Endodermal cell (in vitro differentiated cells): ENCODE data around the gene PAX5. TPM values are rescaled to one million over a fixed set of nuclear protein-coding genes. Genes with fewer than 3 reads are reported as not detected.

Experiments used
- DNase-seq: peaks from one replicate; pipeline ENCODE4 v3.0.0-alpha.2; 2017
- H3K27ac ChIP-seq: 2 replicates; pipeline ENCODE4 v1.5.1; 2013; ENCODE audit warnings: mild to moderate bottlenecking, low read depth, low read length, moderate library complexity
- H3K27me3 ChIP-seq: 2 replicates; pipeline ENCODE4 v1.6.1; 2013; ENCODE audit warnings: mild to moderate bottlenecking, low read length, moderate library complexity; ENCODE audit not compliant: insufficient read depth, control insufficient read depth, poor library complexity, severe bottlenecking
- H3K36me3 ChIP-seq: 2 replicates; pipeline ENCODE4 v1.7.0; 2013; ENCODE audit warnings: mild to moderate bottlenecking, low read length, moderate library complexity; ENCODE audit not compliant: control insufficient read depth, insufficient read depth
- H3K4me1 ChIP-seq: one replicate; pipeline ENCODE4 v1.7.0; 2013; ENCODE audit warnings: low read length; ENCODE audit not compliant: control insufficient read depth, insufficient read depth
- H3K4me3 ChIP-seq: 2 replicates; pipeline ENCODE4 v1.5.1; 2013; ENCODE audit warnings: mild to moderate bottlenecking, low read length, moderate library complexity
- H3K9ac ChIP-seq: 2 replicates; pipeline ENCODE4 v1.6.1; 2013; ENCODE audit warnings: mild to moderate bottlenecking, low read length, moderate library complexity; ENCODE audit not compliant: poor library complexity, severe bottlenecking; ENCODE audit errors: extremely low read depth
- H3K9me3 ChIP-seq: 2 replicates; pipeline ENCODE4 v1.6.1; 2013; ENCODE audit warnings: mild to moderate bottlenecking, low read length, moderate library complexity; ENCODE audit not compliant: control insufficient read depth
- H3K27ac Mint-ChIP-seq: 2 replicates; pipeline ENCODE4 v1.8.0; 2020; ENCODE audit warnings: mixed read lengths
- H3K27me3 Mint-ChIP-seq: 2 replicates; pipeline ENCODE4 v1.8.0; 2021; ENCODE audit warnings: mild to moderate bottlenecking, mixed read lengths; ENCODE audit not compliant: insufficient read depth
- H3K36me3 Mint-ChIP-seq: 2 replicates; pipeline ENCODE4 v1.8.0; 2020; ENCODE audit warnings: low read depth, mixed read lengths
- H3K4me1 Mint-ChIP-seq: 2 replicates; pipeline ENCODE4 v1.8.0; 2020; ENCODE audit warnings: mixed read lengths
- H3K4me3 Mint-ChIP-seq: 2 replicates; pipeline ENCODE4 v1.8.0; 2020; ENCODE audit warnings: mild to moderate bottlenecking, moderate library complexity, mixed read lengths
- H3K9me3 Mint-ChIP-seq: 2 replicates; pipeline ENCODE4 v1.8.0; 2020; ENCODE audit warnings: mild to moderate bottlenecking, mixed read lengths
- CTCF ChIP-seq: fragments of 200-600 bp; sonication (generic); conservative IDR thresholded peaks from 2 replicates; pipeline ENCODE4 v1.5.0; 2021; ENCODE audit warnings: antibody characterized with exemption, mild to moderate bottlenecking
- WGBS, 2 experiments: methylation state at CpG; one replicate each; pipeline versions ENCODE4 v1.1.5 to v1.1.7; 2013; ENCODE audit warnings: missing lambda C conversion rate in 2 of 2, mixed read lengths in 1 of 2; ENCODE audit not compliant: insufficient coverage in 1 of 2, insufficient read length in 1 of 2; 5-methylcytosine and 5-hydroxymethylcytosine counted together
- total RNA-seq, 2 donors: library from RNA; stranded (reverse); fragmentation: NEBNext Ultra II Directional in 1 of 2; extraction: Animal tissue kit (Norgen Biotek cat#: 25700) in 1 of 2; gene quantifications; 2 replicates in 1 of 2; 3 replicates in 1 of 2; pipeline ENCODE4 v1.2.1, GENCODE V29; 2021

The PAX5 gene
- total RNA-seq, 2 donors from 2014 or later: 0.15 TPM; not detected in 1

- peaks cover 15% of the 10 kb centered on the region for H3K27me3 Mint-ChIP-seq
- no peak overlapping the region for H3K4me3 Mint-ChIP-seq
- H3K36me3 ChIP-seq: no peaks in the 10 kb centered on the region
- 95 to 100% methylated on average over 2 of the region's 2 CpGs for WGBS, 2 experiments
- H3K27ac ChIP-seq: no peak overlapping the region
- no peak for DNase-seq
- H3K4me3 ChIP-seq: no peak overlapping the region
- H3K4me1 Mint-ChIP-seq: peaks cover 7% of the 10 kb centered on the region
- no peak for TF ChIP-seq CTCF
- peaks cover 2% of the 10 kb centered on the region for H3K9me3 Mint-ChIP-seq
- no peaks in the 10 kb centered on the region for H3K36me3 Mint-ChIP-seq
- no peaks in the 10 kb centered on the region for H3K9me3 ChIP-seq
- no peaks in the 10 kb centered on the region for H3K27me3 ChIP-seq
- no peak overlapping the region for H3K27ac Mint-ChIP-seq
- H3K9ac ChIP-seq: no peak overlapping the region
- peaks cover 4% of the 10 kb centered on the region for H3K4me1 ChIP-seq
Observed at GRCh38 chr9:36928210-36928609, 105.9 kb downstream of the PAX5 start.

- H3K9me3 Mint-ChIP-seq: no peaks in the 10 kb centered on the region
- H3K4me3 Mint-ChIP-seq: no peak overlapping the region
- H3K27ac ChIP-seq: no peak overlapping the region
- no peaks in the 10 kb centered on the region for H3K36me3 Mint-ChIP-seq
- H3K4me1 ChIP-seq: no peaks in the 10 kb centered on the region
- no peak overlapping the region for H3K9ac ChIP-seq
- no peak overlapping the region for H3K4me3 ChIP-seq
- H3K27ac Mint-ChIP-seq: no peak overlapping the region
- peaks cover 7% of the 10 kb centered on the region for H3K4me1 Mint-ChIP-seq
- H3K27me3 Mint-ChIP-seq: peaks cover 20% of the 10 kb centered on the region
- H3K27me3 ChIP-seq: no peaks in the 10 kb centered on the region
- DNase-seq: peak; percentile 60
- 73 to 76% methylated on average over 4 of the region's 4 CpGs for WGBS, 2 experiments
- H3K36me3 ChIP-seq: no peaks in the 10 kb centered on the region
- TF ChIP-seq CTCF: no peak
- no peaks in the 10 kb centered on the region for H3K9me3 ChIP-seq
Observed at GRCh38 chr9:36924757-36925432, 109.2 kb downstream of the PAX5 start.

GRCh38 chr9:36924071-36924470, 110.0 kb downstream of the PAX5 start:
- no peak overlapping the region for H3K27ac Mint-ChIP-seq
- DNase-seq: peak; percentile 53
- peaks cover 15% of the 10 kb centered on the region for H3K27me3 Mint-ChIP-seq
- H3K9ac ChIP-seq: no peak overlapping the region
- no peaks in the 10 kb centered on the region for H3K36me3 ChIP-seq
- WGBS, 2 experiments: 83 to 88% methylated on average over 4 of the region's 4 CpGs
- H3K4me3 Mint-ChIP-seq: no peak overlapping the region
- no peak overlapping the region for H3K27ac ChIP-seq
- H3K27me3 ChIP-seq: no peaks in the 10 kb centered on the region
- no peaks in the 10 kb centered on the region for H3K4me1 ChIP-seq
- H3K4me1 Mint-ChIP-seq: peaks cover 7% of the 10 kb centered on the region
- no peak for TF ChIP-seq CTCF
- H3K36me3 Mint-ChIP-seq: no peaks in the 10 kb centered on the region
- H3K9me3 Mint-ChIP-seq: no peaks in the 10 kb centered on the region
- no peak overlapping the region for H3K4me3 ChIP-seq
- H3K9me3 ChIP-seq: no peaks in the 10 kb centered on the region
